ENCODE data around the gene LARGE1.

LARGE1 gene

DNA sequence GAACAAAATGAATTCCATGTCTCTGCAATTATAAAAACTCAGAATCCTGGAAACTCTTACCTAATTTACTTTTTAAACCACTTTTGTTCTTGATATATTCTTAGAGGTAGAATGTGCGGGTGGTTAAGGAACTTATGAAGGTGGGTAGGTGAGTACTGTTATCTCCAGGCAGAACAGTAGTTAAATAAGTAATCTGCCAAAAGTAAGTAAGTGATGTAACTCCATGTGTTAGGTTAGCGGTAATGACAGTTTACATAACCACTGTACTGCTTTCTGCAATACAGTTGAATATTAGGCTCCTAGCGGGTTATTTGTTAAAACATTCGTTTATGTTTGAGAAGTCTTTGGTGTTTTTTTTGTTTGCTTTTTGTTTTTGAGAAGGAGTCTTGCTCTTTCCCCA, 7.1 kb downstream of the LARGE1 start:
- DNase-seq (ENCODE audit: low spot score) = no peak

DNA sequence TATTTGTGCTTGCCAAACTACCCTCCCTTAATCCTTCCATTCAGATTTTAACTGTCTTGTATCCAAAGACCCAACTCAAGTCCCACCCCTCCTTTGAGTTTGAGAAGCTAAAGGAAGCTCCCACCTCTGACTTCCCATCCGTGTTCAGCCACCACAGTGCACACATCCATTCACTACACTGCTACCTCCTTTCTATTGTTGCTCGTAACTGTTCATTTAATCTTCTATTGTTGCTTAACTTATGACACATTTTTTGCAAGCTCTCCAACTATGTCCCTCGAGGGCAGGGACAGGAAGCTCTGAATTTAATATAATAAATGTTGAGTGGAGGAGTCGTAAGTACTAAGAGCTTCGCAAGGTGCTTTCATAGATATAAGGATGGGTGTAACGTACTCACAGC, 10.4 kb downstream of the LARGE1 start:
- no peak for DNase-seq (ENCODE audit: low spot score)

DNA sequence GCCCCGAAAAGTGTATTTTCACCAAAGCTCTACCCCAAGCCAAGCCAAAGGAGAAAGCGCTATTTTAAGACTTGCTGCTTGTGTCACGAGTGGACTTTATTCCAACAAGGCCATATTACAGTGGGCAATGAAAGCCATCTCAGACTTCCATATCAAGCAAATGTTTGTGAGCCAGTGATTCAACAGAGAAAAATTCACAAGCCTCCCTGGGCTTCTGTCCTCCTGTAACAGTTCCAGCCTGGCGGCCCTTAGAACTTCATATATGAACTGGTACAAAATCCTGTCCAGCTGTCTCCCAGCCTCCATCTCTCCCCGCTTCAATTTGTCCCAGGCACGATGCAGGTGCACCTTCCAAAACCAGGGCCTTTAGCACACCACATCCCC, 11.2 kb downstream of the LARGE1 start:
- no peak for DNase-seq (ENCODE audit: low spot score)

DNA sequence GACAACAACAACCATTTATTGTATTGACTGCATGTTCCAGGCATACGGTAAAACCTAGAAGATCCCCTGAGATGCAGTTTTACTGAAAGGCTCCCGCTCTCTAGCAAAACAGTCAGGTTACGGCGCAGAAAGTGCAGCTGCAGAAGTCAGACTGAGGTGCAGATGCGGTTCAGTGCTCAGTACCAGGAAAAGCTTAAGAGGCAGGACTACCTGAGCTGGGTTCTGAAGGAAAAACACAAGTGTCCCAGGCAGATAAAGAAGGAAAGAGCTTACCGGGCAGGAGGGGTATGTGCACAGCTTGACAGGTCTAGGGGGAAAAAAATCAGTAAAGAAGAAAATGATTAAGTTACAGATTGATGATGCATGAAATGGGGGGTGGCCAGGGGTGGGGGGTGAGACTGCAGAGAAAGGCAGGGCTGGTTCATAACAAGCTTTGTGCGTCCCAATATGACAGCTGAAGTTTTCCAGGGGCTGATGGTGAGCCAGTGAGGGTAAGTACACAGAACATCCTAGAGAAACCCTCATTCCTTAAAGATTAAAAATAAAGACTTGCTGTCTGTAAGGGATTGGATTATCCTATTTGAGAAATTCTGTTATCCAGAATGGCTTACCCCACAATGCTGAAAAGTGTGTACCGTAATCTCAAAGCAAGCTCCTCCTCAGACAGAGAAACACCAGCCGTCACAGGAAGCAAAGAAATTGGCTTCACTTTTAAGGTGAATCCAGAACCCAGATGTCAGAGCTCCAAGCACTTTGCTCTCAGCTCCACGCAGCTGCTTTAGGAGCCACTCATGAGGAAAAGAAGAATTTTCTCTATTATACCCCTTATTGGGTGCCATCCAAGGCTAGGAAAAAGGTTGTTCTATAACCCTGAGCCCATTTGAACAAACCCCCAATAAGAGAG, 11.9 kb downstream of the LARGE1 start:
- DNase-seq (ENCODE audit: low spot score) = no peak

DNA sequence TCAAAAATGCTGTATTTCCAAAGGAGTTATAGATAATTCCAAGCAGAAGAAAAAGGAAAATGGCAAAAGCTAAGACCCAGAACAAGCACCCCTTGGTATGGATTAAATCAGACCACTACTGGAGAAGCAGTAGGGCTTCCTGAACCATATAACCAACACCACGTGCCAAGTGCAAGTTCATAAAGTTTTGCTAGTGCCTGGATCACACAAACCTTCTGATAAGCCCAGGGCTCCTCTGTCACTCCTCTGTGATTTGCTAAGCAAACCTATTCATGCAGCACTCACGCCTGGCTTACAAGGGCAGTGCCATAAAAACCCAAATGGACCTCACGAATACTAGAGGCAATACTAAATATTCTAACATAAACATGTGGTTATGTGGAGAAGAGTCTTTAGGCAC, 13.3 kb downstream of the LARGE1 start:
- DNase-seq (ENCODE audit: low spot score) = no peak

DNA sequence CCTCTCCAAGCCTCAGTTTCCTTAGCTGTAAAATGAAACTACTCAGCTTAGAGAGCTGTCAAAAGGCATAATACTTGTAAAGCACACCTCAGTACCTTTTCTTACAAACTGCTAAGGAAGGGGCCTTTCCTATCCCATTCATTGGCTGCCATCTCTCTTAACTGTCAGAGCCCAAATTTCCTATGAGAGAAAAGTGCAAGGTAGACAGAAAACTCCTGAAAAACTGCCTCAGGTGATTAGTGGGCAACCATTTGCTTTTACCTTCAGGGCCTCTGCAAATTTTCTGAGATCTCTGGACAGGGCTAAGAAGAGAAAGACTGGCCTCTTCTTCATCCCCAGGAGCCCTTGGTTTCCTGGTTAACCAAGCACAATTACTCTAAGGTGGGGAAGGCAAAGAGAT, 13.8 kb downstream of the LARGE1 start:
- DNase-seq (ENCODE audit: low spot score) = no peak

DNA sequence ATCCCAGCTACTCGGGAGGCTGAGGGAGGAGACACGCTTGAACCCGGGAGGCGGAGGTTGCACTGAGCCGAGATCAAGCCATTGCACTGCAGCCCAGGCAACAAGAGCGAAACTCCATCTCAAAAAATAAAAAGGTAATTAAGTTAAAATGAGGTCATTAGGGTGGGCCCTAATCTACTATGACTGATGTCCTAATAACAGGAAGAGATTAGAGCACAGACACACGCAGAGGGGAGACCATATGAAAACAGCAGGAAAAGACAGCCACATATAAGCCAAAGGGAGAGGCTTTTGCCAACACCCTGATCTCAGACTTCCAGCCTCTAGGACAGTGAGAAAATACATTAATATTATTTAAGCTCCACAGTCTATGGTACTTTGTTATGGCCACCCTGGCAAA, 17.3 kb downstream of the LARGE1 start:
- DNase-seq (ENCODE audit: low spot score) = no peak

DNA sequence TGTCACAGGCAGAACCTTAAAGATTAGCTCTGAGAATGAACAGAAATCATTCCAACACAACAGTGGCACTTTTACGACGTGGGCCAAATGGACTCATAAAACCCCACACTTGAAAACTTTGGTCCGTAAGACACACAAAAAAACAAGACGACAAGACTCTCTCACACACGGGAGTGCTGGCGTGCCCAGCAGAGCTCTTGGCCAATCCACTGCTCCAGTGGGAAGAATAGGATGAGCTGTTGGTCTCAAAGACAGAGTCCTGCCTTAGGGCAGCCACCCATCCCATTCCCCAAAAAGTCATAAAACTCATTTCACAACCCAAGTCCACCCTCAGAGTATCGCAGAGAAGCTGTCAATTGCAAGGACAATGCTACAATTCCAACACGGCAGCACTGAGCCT, 18.2 kb downstream of the LARGE1 start:
- DNase-seq (ENCODE audit: low spot score) = no peak

DNA sequence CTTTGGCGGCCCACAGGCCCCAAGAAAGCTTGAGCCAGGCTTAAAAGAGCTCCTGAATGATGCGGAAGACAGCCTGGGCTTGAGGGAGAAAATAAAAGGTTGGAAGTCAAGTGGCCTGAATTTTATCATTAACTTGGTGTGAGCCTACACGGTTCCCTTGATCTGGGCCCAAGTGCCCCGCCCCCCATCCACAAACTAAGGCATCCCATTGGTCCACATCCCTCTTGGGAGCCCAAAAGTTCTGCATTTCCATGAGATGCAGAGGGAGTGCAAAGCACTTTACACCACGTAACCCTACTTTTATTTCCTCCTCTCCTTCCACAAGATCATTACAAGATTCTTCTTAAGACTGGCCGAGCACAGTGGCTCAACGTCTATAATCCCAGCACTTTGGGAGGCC, 22.2 kb downstream of the LARGE1 start:
- no peak for DNase-seq (ENCODE audit: low spot score)

DNA sequence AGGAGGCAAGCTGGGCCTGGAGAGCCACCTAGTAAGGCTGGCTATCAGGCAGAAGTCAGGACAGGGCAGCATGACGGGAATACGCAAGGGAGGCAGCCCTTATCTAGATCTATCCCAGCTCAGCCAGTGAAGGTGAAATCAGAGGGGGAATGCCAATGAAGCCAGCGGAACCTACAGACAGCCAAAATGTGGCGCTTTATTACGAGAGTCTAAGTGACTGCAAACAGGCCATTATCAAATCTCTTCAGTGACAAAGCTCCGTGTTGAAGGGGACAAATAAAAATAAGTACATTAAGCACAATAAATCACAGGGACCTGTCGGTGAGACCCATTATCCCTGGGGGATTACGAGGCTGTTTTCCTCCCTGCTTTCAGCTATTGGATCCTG, 22.8 kb downstream of the LARGE1 start:
- no peak for DNase-seq (ENCODE audit: low spot score)

DNA sequence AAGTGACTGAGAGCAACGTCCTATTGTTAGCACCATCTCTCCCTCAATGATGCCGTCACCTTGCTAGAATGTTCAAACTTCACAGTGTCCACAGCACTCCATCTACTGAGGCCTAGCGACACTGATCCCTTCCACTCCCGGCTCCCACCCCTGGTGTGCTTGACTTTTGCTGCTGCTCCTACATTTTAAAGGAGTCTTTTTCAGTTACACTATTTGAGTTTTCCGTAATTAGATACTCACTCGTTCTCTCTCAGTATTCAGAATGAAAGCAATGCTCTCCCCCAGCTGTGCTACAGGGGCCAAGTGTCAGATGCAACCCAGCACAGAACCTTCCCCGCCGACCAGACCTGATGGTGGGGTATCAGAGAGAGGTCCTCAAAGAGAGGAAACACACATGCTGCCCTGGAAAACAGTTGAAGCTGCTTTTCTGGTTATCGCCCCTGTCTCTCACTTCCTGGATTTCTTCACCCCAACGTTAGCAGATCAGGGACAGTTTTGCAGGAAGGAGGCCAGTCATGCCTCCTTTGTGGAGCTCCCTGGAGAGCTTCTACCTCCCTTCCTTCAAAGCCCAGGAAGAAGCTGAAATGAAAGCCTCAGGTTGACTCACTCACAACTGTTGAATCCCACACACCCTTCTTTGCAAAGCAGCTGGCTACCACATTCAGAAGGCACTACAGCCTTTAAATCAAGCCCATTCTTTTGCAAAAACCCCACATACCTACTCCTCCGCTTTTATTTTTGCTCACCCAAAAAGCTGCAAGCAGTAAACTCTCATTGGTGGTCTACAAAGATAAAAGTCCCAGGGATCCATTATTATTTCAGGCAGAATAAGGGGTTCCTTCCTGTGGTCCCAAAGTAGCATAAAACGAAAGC, 23.5 kb downstream of the LARGE1 start:
- DNase-seq (ENCODE audit: low spot score) = no peak

DNA sequence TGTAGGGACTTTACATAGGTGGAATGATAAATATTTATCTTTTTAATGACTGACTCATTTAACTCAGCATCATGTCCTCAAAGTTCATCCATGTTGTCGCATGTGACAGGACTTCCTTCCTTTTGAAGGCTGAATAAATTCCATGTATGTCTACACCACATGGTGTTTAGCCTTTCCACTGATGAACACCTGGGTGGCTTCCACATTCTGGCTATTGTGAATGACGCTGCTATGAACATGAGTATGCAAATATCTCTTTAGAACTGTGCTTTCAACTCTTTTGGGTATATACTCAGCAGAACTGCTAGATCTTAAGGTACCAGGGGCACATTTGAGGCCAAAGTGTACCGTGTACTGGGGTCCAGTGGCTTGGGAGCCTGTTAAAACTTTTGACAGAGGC, 24.1 kb downstream of the LARGE1 start:
- no peak for DNase-seq (ENCODE audit: low spot score)

DNA sequence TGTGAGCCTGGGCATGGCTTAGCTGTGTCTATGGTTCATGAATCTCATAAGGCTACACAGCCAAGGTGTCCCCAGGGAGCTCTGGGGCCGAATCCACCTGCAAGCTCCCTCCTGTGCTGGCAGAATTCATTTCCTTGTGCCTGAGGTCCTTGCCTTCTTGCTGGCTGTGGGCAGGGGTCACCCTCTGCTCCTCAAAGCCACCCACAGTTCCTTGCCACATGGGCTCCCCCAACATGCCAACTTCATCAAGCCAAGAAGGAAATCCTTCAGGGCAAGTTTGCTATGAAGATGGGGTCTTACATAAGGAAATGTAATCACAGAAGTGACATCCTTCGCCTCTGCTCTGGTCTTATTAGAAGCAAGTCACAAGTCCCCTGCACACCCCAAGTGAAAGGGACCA, 24.8 kb downstream of the LARGE1 start:
- no peak for DNase-seq (ENCODE audit: low spot score)

DNA sequence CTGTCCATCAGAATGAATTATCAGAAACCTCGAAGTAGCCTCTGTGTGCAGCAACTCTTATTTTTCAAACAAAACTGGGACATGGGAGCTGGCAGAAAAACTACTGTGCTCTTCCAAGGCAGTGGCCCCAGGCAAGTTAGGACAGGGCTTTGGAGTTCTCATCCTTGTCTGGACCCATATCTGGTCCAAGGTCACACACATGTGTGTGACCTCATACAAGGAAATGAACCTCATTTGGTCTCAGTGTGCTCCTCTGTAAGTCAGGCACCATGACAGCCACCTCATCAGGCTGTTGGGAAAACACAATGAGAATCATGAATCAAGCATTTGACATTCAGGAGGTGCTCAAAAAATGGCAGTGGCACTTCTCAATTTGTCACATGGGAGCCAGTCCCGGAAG, 25.8 kb downstream of the LARGE1 start:
- DNase-seq (ENCODE audit: low spot score) = no peak

DNA sequence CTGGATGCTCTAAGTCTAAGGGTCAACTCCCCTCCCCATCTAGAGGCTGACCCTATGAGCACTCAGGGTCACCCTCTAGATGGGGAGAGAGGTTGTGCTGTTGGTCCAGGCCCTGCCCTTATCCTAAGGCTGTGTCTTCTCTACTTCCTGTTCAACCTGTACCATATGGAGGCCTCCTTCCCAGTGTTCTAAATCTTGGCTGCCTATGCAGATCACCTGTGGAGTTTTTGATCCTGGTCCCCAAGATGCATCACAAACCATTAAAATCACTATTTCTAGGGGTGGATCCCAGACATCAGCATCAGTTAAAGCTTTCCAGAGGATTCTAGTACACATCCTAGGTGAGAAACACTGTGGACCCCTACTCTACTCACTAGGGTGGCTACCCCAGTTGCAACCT, 26.2 kb downstream of the LARGE1 start:
- DNase-seq (ENCODE audit: low spot score) = no peak

DNA sequence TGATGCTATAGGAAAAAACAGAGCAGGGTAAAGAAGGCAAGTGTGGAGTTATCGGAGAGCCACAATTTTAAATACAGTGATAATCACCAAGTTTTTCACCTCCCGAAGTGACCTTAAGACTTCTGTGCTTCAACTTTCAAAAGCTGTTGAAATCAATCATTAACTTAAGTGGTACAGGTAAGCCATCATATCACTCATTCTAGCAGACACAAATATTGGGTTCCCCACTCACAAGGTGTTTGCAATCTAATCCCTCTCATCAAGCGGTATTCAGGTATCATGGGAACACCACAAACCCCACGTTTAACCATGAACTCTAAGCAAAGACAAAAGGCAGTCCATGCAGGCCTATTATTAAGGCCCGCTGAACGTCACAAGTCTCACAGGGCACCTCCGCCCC, 26.8 kb downstream of the LARGE1 start:
- no peak for DNase-seq (ENCODE audit: low spot score)

DNA sequence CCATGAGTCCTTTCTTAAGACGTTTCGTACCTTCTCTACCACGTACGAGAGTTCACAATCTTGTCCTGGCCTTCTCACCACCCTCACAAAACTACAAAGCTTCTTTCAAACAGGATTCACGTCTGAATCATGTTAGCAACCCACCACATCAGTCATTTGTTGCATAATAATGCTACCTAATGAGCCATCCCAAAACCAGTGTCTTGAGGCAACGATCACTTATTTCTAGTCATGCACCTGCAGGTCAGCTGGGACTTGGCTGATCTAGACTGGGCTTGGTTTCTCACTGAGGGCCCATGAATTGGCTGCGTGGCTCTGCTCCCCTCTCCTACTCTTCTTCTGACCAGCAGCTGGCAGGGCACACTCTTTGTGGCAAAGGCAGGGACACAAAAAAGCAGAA, 28.3 kb downstream of the LARGE1 start:
- DNase-seq (ENCODE audit: low spot score) = no peak

DNA sequence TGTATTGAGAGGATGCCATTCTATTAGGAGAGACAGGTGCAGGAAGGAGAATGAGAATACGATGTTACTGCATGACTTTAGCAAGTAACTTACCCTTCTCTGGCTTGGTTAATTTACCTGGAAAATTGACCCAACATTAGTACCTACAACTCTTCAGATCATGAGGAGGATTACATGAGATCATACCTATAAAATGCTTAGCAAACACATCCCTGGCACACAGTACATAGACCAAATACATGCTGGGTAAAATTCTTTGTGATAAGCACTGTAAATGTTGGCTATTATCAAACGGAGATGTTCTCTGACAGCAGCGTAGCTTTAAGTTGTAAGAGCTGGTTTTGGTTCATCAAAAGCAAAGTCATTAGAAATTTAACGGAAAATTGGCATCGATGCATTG, 28.8 kb downstream of the LARGE1 start:
- no peak for DNase-seq (ENCODE audit: low spot score)

DNA sequence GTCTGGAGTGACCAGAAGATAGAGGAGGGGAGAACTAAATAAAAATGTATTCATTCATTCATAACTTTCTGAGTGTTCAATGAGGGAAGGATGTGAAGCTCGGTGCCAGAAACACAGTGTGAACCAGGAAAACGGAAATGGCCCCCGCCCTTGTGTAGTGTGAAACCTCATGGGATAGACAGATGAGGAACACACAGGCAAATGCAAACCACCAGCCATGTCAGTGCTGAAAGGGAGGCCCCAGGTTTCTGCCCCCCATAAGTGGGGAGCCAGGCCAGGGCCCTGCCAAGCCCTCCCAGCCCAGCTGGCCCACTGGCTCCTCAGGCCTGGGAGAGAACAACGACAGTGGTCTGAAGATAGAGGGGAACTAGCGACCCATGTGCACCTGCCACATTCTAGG, 30.5 kb downstream of the LARGE1 start:
- DNase-seq (ENCODE audit: low spot score) = no peak

DNA sequence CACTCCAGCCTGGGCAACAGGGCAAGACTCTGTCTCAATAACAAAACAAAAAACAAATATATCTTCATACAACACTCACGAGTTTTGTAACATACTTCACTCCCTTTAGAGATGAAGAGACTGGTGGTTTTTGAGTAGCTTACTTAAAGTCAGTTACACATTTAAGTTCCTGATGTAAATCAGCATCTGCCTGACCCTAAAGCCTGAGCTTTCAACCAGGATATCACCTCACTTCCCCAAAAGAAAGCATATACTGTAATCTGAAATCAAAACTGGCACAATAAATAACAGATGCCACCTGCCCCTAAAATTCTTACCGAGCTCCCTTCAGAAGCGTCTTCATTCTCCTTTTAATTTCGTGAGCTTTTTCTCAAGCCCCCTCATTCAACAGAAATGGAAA, 31.5 kb downstream of the LARGE1 start:
- no peak for DNase-seq (ENCODE audit: low spot score)

DNA sequence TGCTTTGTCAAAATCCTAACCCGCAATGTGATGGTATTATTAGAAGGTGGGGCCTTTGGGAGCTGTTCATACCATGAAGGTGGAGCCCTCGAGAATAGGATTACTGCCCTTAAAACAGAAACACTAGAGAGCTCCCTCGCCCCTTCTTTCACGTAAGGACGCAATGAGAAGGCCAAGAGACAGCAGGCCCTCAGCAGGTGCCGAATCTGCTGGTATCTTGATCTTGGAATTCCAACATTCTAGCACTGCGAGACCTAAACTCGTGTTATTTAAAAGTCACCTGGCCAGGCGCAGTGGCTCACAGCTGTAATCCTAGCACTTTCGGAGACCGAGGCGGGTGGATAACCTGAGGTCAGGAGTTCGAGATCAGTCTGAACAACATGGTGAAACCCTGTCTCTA, 33.1 kb downstream of the LARGE1 start:
- DNase-seq (ENCODE audit: low spot score) = no peak

DNA sequence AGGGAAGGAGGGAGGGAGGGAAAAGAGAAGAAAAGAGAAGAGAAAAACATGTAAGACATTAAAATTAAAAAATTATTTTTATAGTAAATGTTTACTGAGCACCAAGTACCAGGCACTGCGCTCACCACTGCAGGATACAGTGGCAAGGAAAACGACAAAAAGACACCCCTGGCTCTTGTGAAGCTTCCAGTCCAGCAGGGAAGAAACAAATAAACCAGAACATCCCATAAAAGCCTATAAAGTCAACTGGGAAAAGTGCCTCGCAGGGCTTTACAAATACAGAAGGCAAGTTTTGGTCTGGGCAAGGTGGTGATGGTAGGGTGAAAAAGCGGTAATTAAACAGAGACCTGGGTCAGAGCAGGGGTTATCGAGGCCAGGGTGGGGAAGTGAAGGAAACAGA, 33.6 kb downstream of the LARGE1 start:
- no peak for DNase-seq (ENCODE audit: low spot score)

DNA sequence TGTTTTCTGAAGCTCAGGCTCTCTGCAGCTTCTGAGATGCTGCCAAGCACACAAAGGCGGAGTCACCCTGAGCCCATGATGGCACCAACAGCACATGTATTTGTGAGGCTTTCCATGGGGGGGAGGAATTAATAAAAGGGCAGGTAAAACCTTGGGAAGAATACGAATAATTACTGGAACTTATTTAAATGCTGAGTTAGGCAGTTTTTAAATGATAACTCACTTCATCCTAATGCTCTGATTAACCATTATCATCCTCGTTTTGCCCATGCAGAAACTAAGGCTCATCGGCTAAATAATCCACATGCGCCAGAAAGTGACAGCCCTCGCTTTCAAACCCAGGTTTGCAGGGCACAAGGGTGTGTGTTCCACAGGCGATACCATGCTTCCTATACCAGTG, 35.4 kb downstream of the LARGE1 start:
- no peak for DNase-seq (ENCODE audit: low spot score)
